GM12865 (cell line): ENCODE measurements around the gene USP6NL.
A peak's percentile ranks its signal among the peaks of the same experiment; 100 is the strongest.

Source experiments
- DNase-seq: peaks from one replicate; pipeline ENCODE4 v3.0.0; 2010; ENCODE audit warnings: low read depth
- H3K4me3 ChIP-seq: 2 replicates; pipeline ENCODE4 v1.5.1; 2011; ENCODE audit warnings: mild to moderate bottlenecking, low read depth, low read length, control low read depth
- TF ChIP-seq, protein P1 (sequence below): IDR thresholded peaks from 2 replicates; pipeline ENCODE4 v1.5.1; 2011; ENCODE audit warnings: low read length, control low read depth, low read depth, inconsistent platforms; ENCODE audit not compliant: insufficient read depth; ENCODE audit errors: missing control alignments

Gene USP6NL

DNA sequence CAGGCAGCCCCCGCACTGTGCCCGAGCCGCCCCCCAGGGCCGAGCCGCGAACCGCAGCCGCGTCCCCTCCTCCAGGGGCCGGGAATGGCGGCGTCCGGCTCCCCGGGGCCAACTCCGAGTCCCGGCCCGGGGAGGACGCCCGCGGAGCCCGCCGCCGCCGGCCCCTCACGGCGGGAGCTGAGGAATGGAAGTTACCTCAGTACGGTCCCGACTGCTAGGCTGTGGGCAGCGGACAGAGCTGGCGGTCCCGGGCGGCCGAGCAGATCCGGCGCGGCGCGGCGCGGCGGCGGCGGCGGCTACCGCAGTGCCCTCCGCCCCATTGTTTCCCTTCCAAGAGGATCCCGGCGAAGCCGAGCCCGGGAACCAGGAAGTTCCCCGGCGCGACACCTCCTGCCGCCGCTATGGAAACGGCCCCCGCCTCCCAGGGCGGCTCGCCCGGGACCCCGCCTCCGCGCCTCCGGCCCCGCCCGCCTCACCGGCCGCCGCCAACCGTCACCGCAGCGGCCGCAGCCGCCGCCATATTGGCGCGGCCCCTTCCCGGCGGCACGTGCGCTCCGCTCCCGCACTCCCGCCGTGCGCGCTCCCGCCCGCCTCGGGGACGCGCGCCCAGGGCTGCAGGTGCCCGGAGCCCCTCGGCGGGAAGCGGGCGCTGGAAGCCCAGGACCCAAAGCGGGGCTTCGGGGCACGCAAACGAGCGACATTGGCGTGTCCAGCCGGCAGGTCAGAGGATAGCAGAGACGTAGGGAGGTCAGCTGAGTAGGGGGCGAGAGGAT is at the start of gene USP6NL:
Gene USP6NL (minus strand): TSS at position 403 of the 773 bp plus-strand sequence. CDS start 14,016 bp downstream, outside the sequence.
- H3K4me3 ChIP-seq: peak within 1 kb of the TSS; percentile 95
- DNase-seq: peak; percentile 84
- TF ChIP-seq, protein P1, sequence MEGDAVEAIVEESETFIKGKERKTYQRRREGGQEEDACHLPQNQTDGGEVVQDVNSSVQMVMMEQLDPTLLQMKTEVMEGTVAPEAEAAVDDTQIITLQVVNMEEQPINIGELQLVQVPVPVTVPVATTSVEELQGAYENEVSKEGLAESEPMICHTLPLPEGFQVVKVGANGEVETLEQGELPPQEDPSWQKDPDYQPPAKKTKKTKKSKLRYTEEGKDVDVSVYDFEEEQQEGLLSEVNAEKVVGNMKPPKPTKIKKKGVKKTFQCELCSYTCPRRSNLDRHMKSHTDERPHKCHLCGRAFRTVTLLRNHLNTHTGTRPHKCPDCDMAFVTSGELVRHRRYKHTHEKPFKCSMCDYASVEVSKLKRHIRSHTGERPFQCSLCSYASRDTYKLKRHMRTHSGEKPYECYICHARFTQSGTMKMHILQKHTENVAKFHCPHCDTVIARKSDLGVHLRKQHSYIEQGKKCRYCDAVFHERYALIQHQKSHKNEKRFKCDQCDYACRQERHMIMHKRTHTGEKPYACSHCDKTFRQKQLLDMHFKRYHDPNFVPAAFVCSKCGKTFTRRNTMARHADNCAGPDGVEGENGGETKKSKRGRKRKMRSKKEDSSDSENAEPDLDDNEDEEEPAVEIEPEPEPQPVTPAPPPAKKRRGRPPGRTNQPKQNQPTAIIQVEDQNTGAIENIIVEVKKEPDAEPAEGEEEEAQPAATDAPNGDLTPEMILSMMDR: no peak

DNA sequence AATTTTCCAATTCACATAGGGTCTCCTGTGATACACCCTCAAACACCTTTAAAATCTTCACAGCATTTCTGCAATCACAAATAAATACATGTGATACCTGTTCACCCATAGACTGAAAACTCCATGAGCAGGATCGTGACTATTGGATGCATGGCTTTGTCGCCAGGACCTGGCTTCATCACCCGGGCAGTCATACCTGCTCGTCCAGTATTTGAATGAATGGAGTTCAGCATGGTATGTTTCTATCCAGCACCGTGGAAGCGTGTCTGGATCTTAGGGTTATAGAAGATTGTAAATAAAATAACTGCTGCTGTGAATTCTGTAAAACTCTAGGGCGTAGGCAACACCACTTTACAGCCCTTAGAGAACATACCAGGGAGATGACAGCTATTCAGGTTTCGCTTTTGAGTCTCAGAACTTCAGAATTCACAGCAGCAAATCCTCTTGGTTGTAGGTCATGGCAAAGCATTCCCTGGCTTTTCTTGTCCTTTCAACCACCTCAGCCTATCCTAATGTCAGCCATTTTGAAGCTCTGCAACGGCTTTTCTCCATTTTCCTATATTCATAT is 47.4 kb upstream of the USP6NL start:
- TF ChIP-seq, protein P1: no peak
- H3K4me3 ChIP-seq: no peak overlapping the region
- DNase-seq: peak; percentile 27

DNA sequence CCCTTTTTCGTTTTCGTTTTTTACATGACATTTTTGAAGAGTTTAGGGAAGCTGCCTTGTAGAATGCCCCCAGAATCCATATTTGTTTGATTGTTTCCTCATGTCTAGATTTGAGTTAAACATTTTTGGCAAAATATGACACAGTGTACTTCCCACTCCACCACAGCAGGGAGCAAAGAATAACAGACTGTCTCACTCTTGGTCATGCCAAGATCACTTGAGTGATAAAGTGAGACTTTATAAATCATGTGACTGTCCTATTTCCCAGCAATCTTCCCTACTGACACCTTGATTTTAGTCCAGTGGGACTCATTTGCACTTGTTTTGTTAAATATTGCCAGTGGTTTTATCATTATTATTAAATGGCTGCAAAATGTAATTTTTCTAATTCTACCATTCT is 44.4 kb upstream of the USP6NL start:
- H3K4me3 ChIP-seq: no peak overlapping the region
- TF ChIP-seq, protein P1: no peak
- no peak for DNase-seq

DNA sequence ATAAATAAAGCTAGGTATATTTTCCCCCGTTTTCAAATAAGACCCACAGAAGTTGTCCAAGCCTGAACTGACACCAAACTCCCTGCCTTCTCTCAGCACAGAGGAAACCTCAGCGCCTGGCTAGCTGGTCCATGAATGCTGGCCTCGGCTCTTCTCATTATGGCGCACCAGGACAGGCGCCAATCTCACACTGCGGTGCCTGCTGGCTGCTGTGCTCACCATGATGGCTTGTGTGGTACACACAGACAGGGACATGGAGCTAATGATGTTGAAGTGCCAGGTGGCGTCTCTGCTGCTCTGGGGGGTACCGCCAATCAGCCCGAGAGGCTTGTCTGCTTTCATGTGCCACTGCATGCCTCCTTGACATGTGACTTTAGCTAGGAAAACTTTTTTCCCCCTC is 43.2 kb upstream of the USP6NL start:
- no peak overlapping the region for H3K4me3 ChIP-seq
- no peak for DNase-seq
- TF ChIP-seq, protein P1: no peak

DNA sequence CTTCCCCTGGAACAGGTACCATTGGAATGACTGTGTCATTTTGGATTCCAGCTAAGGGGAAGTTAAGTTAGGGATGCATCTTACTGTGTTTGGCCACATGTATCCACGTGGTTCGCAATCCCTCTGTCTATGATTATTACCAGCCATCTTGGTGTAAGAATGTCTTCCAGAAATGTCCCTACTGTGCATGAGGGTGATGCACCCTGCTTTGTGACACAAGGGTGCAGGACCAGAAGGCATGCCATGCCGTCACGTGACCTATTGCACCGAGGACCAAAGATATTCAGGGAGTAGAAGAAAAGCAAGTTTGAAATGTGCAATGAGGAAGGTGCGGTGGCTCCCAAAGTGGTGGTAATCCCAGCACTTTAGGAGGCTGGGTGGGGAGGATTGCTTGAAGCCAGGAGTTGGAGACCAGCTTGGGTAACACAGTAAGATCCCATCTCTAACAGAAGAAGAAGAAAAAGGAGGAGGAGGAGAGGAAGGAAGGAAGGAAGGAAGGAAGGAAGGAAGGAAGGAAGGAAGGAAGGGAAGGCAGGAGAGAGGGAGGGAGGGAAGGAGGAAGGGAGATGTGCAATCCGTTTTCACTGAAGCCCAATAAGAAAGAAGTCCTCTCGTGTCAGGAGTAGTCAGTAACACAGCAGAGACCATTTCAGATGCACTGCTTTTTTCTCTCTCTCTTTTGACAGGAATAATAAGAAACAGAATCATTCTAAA is 42.5 kb upstream of the USP6NL start:
- TF ChIP-seq, protein P1: no peak
- H3K4me3 ChIP-seq: no peak overlapping the region
- no peak for DNase-seq

DNA sequence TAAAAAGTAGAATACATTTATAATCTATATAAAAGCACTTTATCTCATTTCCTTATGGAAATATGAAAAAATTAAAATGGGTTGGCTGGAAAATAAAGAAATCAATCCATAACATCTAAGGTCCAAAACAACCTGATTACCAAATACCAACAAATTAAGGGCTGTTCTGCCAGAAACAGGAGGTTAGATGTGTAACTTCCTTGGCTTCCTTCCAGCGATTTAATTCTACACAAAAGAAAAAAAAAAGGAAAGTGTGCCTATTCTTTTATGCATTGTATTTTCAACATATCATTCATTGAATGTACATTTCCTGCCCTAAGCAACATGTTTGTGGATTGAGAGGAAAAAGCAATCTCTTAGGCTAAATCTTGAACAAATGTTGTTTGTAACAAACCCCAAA is 36.2 kb upstream of the USP6NL start:
- TF ChIP-seq, protein P1: no peak

More for the DNA sequence above, 36.2 kb upstream of the USP6NL start:
- H3K4me3 ChIP-seq: no peak overlapping the region
- no peak for DNase-seq
